Upper lobe of right lung (tissue), 1 donor: ENCODE data around the gene TRIP13. TPM values are rescaled to one million over a fixed set of nuclear protein-coding genes. Genes with fewer than 3 reads are reported as not detected.
"Not testable (repeated sequence)": the region's sequence is repeated elsewhere in the genome, so short reads cannot be mapped to it uniquely, and the experiment has no call there.

ENCODE experiments used
- ATAC-seq: fragments of 200-7000 bp; cut with Tn5 transposase; one replicate; pipeline ENCODE4 v1.9.1; 2020; ENCODE audit warnings: mild to moderate bottlenecking, moderate library complexity
- DNase-seq: peaks from one replicate; pipeline ENCODE4 v3.0.0-alpha.2; 2020
- H3K27ac ChIP-seq: fragments of 200-600 bp; one replicate; pipeline ENCODE4 v1.8.0; 2022
- H3K27me3 ChIP-seq: fragments of 200-600 bp; one replicate; pipeline ENCODE4 v1.8.0; 2022; ENCODE audit warnings: mild to moderate bottlenecking
- H3K36me3 ChIP-seq: fragments of 200-600 bp; one replicate; pipeline ENCODE4 v1.8.0; 2022
- H3K4me1 ChIP-seq: fragments of 200-600 bp; one replicate; pipeline ENCODE4 v1.8.0; 2022
- H3K4me3 ChIP-seq: fragments of 200-600 bp; one replicate; pipeline ENCODE4 v1.8.0; 2022; ENCODE audit warnings: mild to moderate bottlenecking
- H3K9me3 ChIP-seq: fragments of 200-600 bp; one replicate; pipeline ENCODE4 v1.8.0; 2022
- CTCF ChIP-seq: fragments of 200-600 bp; IDR thresholded peaks from one replicate; pipeline ENCODE4 v1.8.0; 2022; ENCODE audit warnings: antibody characterized with exemption
- intact Hi-C: fragments of 100-400 bp; cut with DNase I; formaldehyde crosslinking; loops from one replicate; pipeline ENCODE4 v1.11.0; 2022
- total RNA-seq: library from RNA; stranded (reverse); fragmentation: NEBNext Ultra II Directional; extraction: Animal tissue kit (Norgen Biotek cat#: 25700); gene quantifications from one replicate; pipeline ENCODE4 v1.2.1, GENCODE V29; 2021
- donor health status: DM: no; HTN: yes; CAD: no; lungs with severe emphysema.

The TRIP13 gene
- total RNA-seq, 1 donor from 2014 or later = 0.81 TPM

DNA sequence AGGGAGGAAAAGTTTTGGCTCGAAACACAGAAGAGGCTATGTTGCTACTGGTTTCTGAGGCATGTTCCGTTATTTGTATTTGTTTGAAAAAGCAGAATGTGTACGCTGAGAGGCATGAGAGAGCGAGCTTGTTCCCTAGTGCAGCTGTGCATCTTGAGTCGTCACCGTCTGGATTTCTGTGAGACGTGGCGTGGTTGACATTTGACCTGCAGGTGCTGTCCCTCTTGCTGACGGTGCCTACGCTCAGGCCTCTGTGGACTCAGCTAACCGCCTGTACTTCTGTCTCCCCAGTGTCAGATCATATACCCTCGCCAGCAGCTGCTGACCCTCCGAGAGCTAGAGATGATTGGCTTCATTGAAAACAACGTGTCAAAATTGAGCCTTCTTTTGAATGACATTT lies 21.5 kb downstream of the TRIP13 start:
- TF ChIP-seq CTCF = no peak
- no peak for ATAC-seq
- H3K27me3 ChIP-seq = no peaks in the 10 kb centered on the region
- H3K4me3 ChIP-seq = no peak overlapping the region
- no peak for DNase-seq
- no peaks in the 10 kb centered on the region for H3K9me3 ChIP-seq
- intact Hi-C loops = no loop called here
- H3K36me3 ChIP-seq = no peaks in the 10 kb centered on the region
- no peak overlapping the region for H3K27ac ChIP-seq
- H3K4me1 ChIP-seq = no peaks in the 10 kb centered on the region

DNA sequence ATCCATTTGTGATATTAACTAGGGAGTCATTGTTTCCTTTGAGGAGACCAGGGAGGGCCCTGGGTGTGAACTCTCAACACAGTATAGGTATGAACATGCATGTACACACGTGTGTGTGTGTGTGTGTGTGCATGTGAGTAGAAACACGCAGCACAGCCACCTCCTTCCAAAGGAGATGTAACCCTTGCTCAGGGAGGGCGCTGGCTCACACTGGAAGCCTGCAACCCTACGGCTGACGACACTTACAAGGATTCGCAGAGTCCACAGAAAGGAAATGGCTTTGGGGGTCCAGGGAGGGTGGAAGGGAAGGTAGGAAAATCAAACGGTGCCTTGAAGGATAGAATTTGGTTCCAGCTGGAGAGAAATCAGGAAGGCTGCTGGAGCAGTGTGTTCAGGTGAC lies 21.9 kb downstream of the TRIP13 start:
- Histone ChIP-seq H3K4me3 (no peak overlapping the region), H3K36me3 (no peaks in the 10 kb centered on the region), H3K27ac (no peak overlapping the region), H3K27me3 (no peaks in the 10 kb centered on the region), H3K4me1 (no peaks in the 10 kb centered on the region), H3K9me3 (no peaks in the 10 kb centered on the region)
- intact Hi-C loops = no loop called here
- DNase-seq (no peak), ATAC-seq (no peak)
- TF ChIP-seq CTCF = no peak

DNA sequence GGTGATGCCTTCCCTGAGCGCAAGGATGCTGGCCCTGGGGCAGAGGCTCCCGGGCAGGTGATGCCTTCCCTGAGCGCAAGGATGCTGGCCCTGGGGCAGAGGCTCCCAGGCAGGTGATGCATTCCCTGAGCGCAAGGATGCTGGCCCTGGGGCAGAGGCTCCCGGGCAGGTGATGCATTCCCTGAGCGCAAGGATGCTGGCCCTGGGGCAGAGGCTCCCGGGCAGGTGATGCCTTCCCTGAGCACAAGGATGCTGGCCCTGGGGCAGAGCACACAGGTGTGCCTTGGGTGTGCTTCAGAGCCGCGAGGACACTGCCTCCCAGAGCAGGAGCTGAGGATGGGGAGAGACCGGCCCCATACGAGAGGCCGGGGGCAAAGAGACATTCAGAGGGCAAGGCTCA lies 22.7 kb downstream of the TRIP13 start:
- intact Hi-C loops, H3K27ac ChIP-seq, H3K27me3 ChIP-seq, H3K4me1 ChIP-seq, ATAC-seq, H3K4me3 ChIP-seq, DNase-seq, H3K36me3 ChIP-seq, H3K9me3 ChIP-seq: not testable (repeated sequence)

GRCh38 chr5:915946-916345 lies 23.3 kb downstream of the TRIP13 start:
- DNase-seq = no peak
- H3K27ac ChIP-seq = no peak overlapping the region
- no peaks in the 10 kb centered on the region for H3K36me3 ChIP-seq
- H3K4me3 ChIP-seq = no peak overlapping the region
- ATAC-seq = peak; percentile 5
- H3K27me3 ChIP-seq = no peaks in the 10 kb centered on the region
- H3K9me3 ChIP-seq = no peaks in the 10 kb centered on the region
- no peaks in the 10 kb centered on the region for H3K4me1 ChIP-seq
- TF ChIP-seq CTCF = no peak
- intact Hi-C loops = no loop called here

DNA sequence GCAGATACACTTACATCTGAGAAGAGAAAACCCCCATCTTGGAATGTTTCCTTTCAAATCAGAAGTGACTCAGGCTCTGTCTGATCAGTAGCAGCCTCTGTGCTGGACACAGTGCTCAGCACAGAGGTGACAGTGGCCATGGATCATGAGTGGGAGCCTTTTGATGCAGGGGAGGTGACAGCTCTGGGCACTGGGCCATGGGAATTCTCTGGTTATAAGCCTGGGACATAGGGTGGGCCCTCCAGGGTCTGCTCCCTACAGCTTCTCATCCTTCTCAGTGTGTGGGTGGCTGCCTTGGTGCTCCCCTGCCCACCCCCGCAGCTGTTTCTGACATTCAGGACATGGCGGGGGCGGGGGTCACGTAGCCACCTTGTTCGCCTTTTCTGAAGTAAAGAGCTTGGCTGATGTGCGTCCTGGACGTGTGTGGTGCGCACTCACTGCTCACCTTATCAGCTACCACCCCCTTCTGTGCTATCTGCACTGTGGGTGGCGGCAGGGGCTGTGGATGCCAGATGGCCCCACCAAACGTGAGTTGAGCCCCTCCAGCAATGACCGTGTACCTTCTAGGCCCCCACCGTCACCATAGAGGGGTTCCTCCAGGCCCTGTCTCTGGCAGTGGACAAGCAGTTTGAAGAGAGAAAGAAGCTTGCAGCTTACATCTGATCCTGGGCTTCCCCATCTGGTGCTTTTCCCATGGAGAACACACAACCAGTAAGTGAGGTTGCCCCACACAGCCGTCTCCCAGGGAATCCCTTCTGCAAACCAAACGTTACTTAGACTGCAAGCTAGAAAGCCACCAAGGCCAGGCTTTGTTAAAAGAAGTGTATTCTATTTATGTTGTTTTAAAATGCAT lies 24.0 kb downstream of the TRIP13 start:
- Histone ChIP-seq H3K27ac (no peak overlapping the region), H3K4me3 (no peak overlapping the region), H3K27me3 (no peaks in the 10 kb centered on the region), H3K4me1 (no peaks in the 10 kb centered on the region), H3K9me3 (no peaks in the 10 kb centered on the region), H3K36me3 (no peaks in the 10 kb centered on the region)
- no peak for TF ChIP-seq CTCF
- ATAC-seq = no peak
- no peak for DNase-seq
- intact Hi-C loops = no loop called here

- DNase-seq, H3K9me3 ChIP-seq, ATAC-seq, intact Hi-C loops, H3K36me3 ChIP-seq, H3K27me3 ChIP-seq, H3K27ac ChIP-seq, H3K4me3 ChIP-seq, H3K4me1 ChIP-seq: not testable (repeated sequence)
Observed at GRCh38 chr5:918717-919116, 26.0 kb downstream of the TRIP13 start.
